Fibroblast of the aortic adventitia (primary cell): ENCODE results near the gene KCNQ2. TPM values are rescaled to one million over a fixed set of nuclear protein-coding genes. Genes with fewer than 3 reads are reported as not detected.

ENCODE experiments used
- DNase-seq: peaks from one replicate; pipeline ENCODE4 v3.0.0-alpha.2; 2010; ENCODE audit warnings: low read depth
- H3K4me3 ChIP-seq: 2 replicates; pipeline ENCODE4 v1.5.1; 2011; ENCODE audit warnings: low read depth, mild to moderate bottlenecking, control low read depth, low read length, moderate library complexity
- total RNA-seq: library from RNA; depleted of rRNA; stranded (reverse); fragments of >200 nt; gene quantifications from 2 replicates; pipeline ENCODE4 v1.2.3, GENCODE V29; 2012; ENCODE audit warnings: low replicate concordance
- TF ChIP-seq, protein P1 (sequence below): IDR thresholded peaks from 2 replicates; pipeline ENCODE4 v1.5.1; 2011; ENCODE audit warnings: mild to moderate bottlenecking, low read length, control low read depth, inconsistent platforms; ENCODE audit not compliant: insufficient read depth

KCNQ2 gene
- total RNA-seq, 1 donor, result not detected

- TF ChIP-seq, protein P1, sequence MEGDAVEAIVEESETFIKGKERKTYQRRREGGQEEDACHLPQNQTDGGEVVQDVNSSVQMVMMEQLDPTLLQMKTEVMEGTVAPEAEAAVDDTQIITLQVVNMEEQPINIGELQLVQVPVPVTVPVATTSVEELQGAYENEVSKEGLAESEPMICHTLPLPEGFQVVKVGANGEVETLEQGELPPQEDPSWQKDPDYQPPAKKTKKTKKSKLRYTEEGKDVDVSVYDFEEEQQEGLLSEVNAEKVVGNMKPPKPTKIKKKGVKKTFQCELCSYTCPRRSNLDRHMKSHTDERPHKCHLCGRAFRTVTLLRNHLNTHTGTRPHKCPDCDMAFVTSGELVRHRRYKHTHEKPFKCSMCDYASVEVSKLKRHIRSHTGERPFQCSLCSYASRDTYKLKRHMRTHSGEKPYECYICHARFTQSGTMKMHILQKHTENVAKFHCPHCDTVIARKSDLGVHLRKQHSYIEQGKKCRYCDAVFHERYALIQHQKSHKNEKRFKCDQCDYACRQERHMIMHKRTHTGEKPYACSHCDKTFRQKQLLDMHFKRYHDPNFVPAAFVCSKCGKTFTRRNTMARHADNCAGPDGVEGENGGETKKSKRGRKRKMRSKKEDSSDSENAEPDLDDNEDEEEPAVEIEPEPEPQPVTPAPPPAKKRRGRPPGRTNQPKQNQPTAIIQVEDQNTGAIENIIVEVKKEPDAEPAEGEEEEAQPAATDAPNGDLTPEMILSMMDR, result no peak
- no peak overlapping the region for H3K4me3 ChIP-seq
- DNase-seq, result no peak
Observed at GRCh38 chr20:63413323-63413722, 59.1 kb downstream of the KCNQ2 start.

DNA sequence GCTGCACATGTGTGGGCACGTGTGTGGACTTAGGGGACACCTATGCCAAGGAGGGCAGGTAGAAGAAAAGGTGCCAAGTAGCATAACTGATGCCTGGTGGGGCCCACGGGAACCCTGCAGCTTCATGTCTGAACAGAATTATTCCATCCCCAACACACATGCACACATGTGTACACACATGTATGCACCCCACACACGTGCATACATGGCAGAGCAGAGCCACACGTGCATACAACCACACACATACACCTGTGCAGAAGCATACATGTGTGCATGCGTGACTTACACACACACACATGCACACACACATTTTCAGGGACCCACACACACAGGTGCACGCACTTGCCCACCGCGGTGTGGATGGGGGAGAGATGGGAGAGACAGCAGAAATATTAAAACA, 59.6 kb downstream of the KCNQ2 start:
- no peak for DNase-seq
- no peak overlapping the region for H3K4me3 ChIP-seq
- TF ChIP-seq, protein P1, result no peak

- TF ChIP-seq, protein P1, result no peak
- no peak for DNase-seq
- H3K4me3 ChIP-seq, result no peak overlapping the region
Observed at GRCh38 chr20:63411898-63412631, 60.4 kb downstream of the KCNQ2 start.

DNA sequence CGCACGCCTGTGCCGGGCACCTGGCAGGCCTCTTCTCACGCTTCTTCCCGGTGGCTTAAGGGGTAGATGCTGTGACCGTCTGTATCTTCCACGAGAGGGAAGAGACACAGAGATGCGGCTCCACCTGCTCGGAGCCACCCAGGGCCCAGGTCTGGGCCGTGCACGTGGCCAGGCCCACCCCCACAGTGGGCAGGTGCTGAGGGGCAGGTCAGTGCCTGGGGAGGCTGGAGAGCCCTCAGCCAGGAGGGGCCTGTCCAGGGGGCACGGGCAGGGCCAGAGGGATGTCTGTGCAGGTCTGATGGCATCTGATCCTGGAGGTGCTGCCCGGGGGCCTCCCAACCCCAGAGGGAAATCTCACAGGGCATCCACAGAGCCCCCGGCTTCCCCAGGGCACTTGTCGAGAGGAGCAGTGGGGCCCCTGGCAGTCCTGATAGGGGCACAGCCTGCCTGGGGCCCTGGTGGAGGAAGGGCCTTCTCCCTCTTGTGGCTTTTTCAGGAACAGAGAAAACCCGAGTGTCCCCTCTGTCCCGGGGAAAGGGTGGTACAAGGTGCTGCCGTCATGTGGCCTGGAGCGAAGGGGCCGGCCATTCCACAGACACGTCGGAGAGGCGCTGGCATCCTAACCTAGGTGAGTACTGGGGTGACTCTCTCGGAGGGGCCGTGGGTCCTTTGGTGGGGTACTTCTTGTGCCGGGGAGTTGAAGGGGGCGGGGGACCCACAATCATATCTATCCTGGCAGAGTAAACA, 61.1 kb downstream of the KCNQ2 start:
- DNase-seq, result no peak
- no peak overlapping the region for H3K4me3 ChIP-seq
- TF ChIP-seq, protein P1, result no peak

GRCh38 chr20:63409834-63410435, 62.5 kb downstream of the KCNQ2 start:
- TF ChIP-seq, protein P1, result no peak
- no peak for DNase-seq
- no peak overlapping the region for H3K4me3 ChIP-seq

- no peak for DNase-seq
Observed at GRCh38 chr20:63409066-63409833, 63.2 kb downstream of the KCNQ2 start.

More at GRCh38 chr20:63409066-63409833, 63.2 kb downstream of the KCNQ2 start:
- no peak overlapping the region for H3K4me3 ChIP-seq
- TF ChIP-seq, protein P1, result no peak
